DND-41 (cell line): ENCODE data around the gene PSKH1.

ENCODE experiments used
- ATAC-seq: fragments of 200-7000 bp; cut with Tn5 transposase; 3 replicates; pipeline ENCODE4 v1.9.1; 2021; ENCODE audit warnings: low read depth; ENCODE audit not compliant: insufficient read depth
- DNase-seq: peaks from one replicate; pipeline ENCODE4 v3.0.0-alpha.2; 2020
- H2AFZ ChIP-seq: 2 replicates; pipeline ENCODE4 v1.6.0; 2012; ENCODE audit warnings: low read depth, low read length
- H3K27ac ChIP-seq: 2 replicates; pipeline ENCODE4 v1.5.1; 2012; ENCODE audit warnings: low read length, inconsistent platforms
- H3K27me3 ChIP-seq: fragments of 200-600 bp; sonication (generic); 2 replicates; pipeline ENCODE4 v1.6.0; 2012; ENCODE audit warnings: low read length, mild to moderate bottlenecking, inconsistent platforms; ENCODE audit not compliant: insufficient read depth, poor library complexity
- H3K36me3 ChIP-seq: 2 replicates; pipeline ENCODE4 v1.5.1; 2012; ENCODE audit warnings: low read length, inconsistent platforms; ENCODE audit not compliant: insufficient read depth
- H3K4me1 ChIP-seq: 2 replicates; pipeline ENCODE4 v1.5.1; 2012; ENCODE audit warnings: mild to moderate bottlenecking, low read length; ENCODE audit not compliant: insufficient read depth
- H3K4me2 ChIP-seq: 2 replicates; pipeline ENCODE4 v1.6.0; 2012; ENCODE audit warnings: mild to moderate bottlenecking, moderate library complexity, low read length, inconsistent platforms; ENCODE audit not compliant: insufficient read depth
- H3K4me3 ChIP-seq, 2 experiments: fragments of 200-600 bp in 1 of 2; shearing (Covaris generic) in 1 of 2; 2 replicates each; pipeline ENCODE4 v1.5.1; 2012 to 2016; ENCODE audit warnings: inconsistent platforms in 2 of 2, low read length in 2 of 2, mild to moderate bottlenecking in 2 of 2, low read depth in 1 of 2, moderate library complexity in 1 of 2
- H3K79me2 ChIP-seq: 2 replicates; pipeline ENCODE4 v1.6.0; 2012; ENCODE audit warnings: low read length, inconsistent platforms; ENCODE audit not compliant: insufficient read depth
- H3K9ac ChIP-seq: 2 replicates; pipeline ENCODE4 v1.6.0; 2012; ENCODE audit warnings: low read depth, mild to moderate bottlenecking, inconsistent platforms, low read length, moderate library complexity
- H3K9me3 ChIP-seq: 2 replicates; pipeline ENCODE4 v1.5.1; 2012; ENCODE audit warnings: low read length, moderate library complexity, mild to moderate bottlenecking, inconsistent platforms; ENCODE audit not compliant: insufficient read depth, severe bottlenecking
- H4K20me1 ChIP-seq: 2 replicates; pipeline ENCODE4 v1.6.0; 2012; ENCODE audit warnings: low read length; ENCODE audit not compliant: insufficient read depth
- CTCF ChIP-seq: IDR thresholded peaks from 2 replicates; pipeline ENCODE4 v1.5.1; 2012; ENCODE audit warnings: borderline replicate concordance, low read length, moderate library complexity, mild to moderate bottlenecking; ENCODE audit not compliant: poor library complexity, severe bottlenecking; ENCODE audit errors: extremely low read depth
- EZH2 ChIP-seq: IDR thresholded peaks from 3 replicates; pipeline ENCODE4 v1.6.1; 2012; ENCODE audit warnings: borderline replicate concordance, low read depth, mild to moderate bottlenecking, moderate library complexity, low read length, inconsistent platforms; ENCODE audit not compliant: severe bottlenecking

Gene PSKH1

GRCh38 chr16:67897231-67897630 lies 4.2 kb downstream of the PSKH1 start:
- TF ChIP-seq CTCF (no peak), EZH2 (no peak)
- no peaks in the 10 kb centered on the region for H3K9me3 ChIP-seq
- H3K9ac ChIP-seq = no peak overlapping the region
- H3K36me3 ChIP-seq = peaks cover 9% of the 10 kb centered on the region; the same call in 1 of the 2 replicates
- H4K20me1 ChIP-seq = peaks cover 13% of the 10 kb centered on the region; the same call in 1 of the 2 replicates
- peaks cover 81% of the 10 kb centered on the region for H3K79me2 ChIP-seq
- DNase-seq (no peak), ATAC-seq (no peak)
- H3K27ac ChIP-seq = no peak overlapping the region
- no peaks in the 10 kb centered on the region for H3K27me3 ChIP-seq
- peaks cover 28% of the 10 kb centered on the region for H3K4me1 ChIP-seq
- H2AFZ ChIP-seq = no peak overlapping the region
- no peak overlapping the region for H3K4me2 ChIP-seq
- H3K4me3 ChIP-seq = no peak overlapping the region

- no peaks in the 10 kb centered on the region for H3K4me1 ChIP-seq
- H3K36me3 ChIP-seq = 0 out of 2 replicates have a peak, but pooled peaks cover 4% of the 10 kb centered on the region
- ATAC-seq = no peak
- H4K20me1 ChIP-seq = peaks cover 13% of the 10 kb centered on the region; the same call in 1 of the 2 replicates
- H3K4me3 ChIP-seq = no peak overlapping the region
- no peak for DNase-seq
- TF ChIP-seq EZH2 = no peak
- TF ChIP-seq CTCF = no peak
- H3K79me2 ChIP-seq = peaks cover 56% of the 10 kb centered on the region
- H3K4me2 ChIP-seq = no peak overlapping the region
- no peaks in the 10 kb centered on the region for H3K27me3 ChIP-seq
- H3K9ac ChIP-seq = no peak overlapping the region
- H3K27ac ChIP-seq = no peak overlapping the region
- no peaks in the 10 kb centered on the region for H3K9me3 ChIP-seq
- no peak overlapping the region for H2AFZ ChIP-seq
Measured at GRCh38 chr16:67901734-67902133, 8.7 kb downstream of the PSKH1 start.

GRCh38 chr16:67902831-67903230 lies 9.8 kb downstream of the PSKH1 start:
- ATAC-seq = no peak
- no peak overlapping the region for H3K9ac ChIP-seq
- no peak for DNase-seq
- H3K9me3 ChIP-seq = no peaks in the 10 kb centered on the region
- TF ChIP-seq CTCF (no peak), EZH2 (no peak)
- peaks cover 46% of the 10 kb centered on the region for H3K79me2 ChIP-seq
- H2AFZ ChIP-seq = no peak overlapping the region
- H4K20me1 ChIP-seq = peaks cover 10% of the 10 kb centered on the region; the same call in 1 of the 2 replicates
- no peak overlapping the region for H3K27ac ChIP-seq
- no peaks in the 10 kb centered on the region for H3K4me1 ChIP-seq
- H3K4me3 ChIP-seq = no peak overlapping the region
- 0 out of 2 replicates have a peak, but pooled peaks cover 4% of the 10 kb centered on the region for H3K36me3 ChIP-seq
- no peak overlapping the region for H3K4me2 ChIP-seq
- no peaks in the 10 kb centered on the region for H3K27me3 ChIP-seq
